SK-N-MC (cell line): ENCODE measurements around the gene EMSY.

ENCODE experiments used
- EZH2 ChIP-seq: fragments of 200-600 bp; sonication (generic); IDR thresholded peaks from one replicate; pipeline ENCODE4 v1.6.1; 2017; ENCODE audit warnings: antibody characterized with exemption
- FOXP2 ChIP-seq: optimal IDR thresholded peaks from 2 replicates; pipeline ENCODE3; 2011; ENCODE audit warnings: mild to moderate bottlenecking, moderate library complexity; ENCODE audit not compliant: insufficient read depth; ENCODE audit errors: extremely low read length, control extremely low read depth
- POLR2AphosphoS5 ChIP-seq: IDR thresholded peaks from 2 replicates; pipeline ENCODE4 v1.6.1; 2012; ENCODE audit warnings: mild to moderate bottlenecking, low read depth, low read length, borderline replicate concordance

- TF ChIP-seq EZH2 (no peak), POLR2AphosphoS5 (no peak), FOXP2 (no peak)
Measured at GRCh38 chr11:76600124-76600655, 155.4 kb downstream of the EMSY start.
